Measurements from ENCODE around the gene CFAP97D2. TPM values are rescaled to one million over a fixed set of nuclear protein-coding genes. Genes with fewer than 3 reads are reported as not detected.
"Not testable (repeated sequence)": the region's sequence is repeated elsewhere in the genome, so short reads cannot be mapped to it uniquely, and the experiment has no call there.

Gene CFAP97D2
- total RNA-seq, 1 donor from 2014 or later = not detected

DNA sequence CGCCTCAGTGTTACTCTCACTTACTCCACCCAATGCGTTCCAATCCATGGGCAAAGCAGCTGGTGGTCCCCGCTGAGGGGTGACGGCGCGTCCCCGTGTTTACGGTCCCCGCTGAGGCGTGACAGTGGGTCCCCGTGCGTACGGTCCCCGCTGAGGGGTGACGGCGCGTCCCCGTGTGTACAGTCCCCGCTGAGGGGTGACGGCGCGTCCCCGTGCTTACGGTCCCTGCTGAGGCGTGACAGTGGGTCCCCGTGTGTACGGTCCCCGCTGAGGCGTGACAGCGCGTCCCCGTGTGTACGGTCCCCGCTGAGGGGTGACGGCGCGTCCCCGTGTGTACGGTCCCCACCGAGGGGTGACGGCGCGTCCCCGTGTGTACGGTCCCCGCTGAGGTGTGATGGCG lies 19.5 kb downstream of the CFAP97D2 start:
- no peak for DNase-seq (ENCODE audit: low read depth in 2 of 2)

DNA sequence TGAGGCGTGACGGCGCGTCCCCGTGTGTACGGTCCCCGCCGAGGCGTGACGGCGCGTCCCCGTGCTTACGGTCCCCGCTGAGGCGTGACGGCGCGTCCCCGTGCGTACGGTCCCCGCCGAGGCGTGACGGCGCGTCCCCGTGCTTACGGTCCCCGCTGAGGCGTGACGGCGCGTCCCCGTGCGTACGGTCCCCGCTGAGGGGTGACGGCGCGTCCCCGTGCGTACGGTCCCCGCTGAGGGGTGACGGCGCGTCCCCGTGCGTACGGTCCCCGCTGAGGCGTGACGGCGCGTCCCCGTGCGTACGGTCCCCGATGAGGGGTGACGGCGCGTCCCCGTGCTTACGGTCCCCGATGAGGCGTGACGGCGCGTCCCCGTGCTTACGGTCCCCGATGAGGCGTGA lies 20.5 kb downstream of the CFAP97D2 start:
- DNase-seq (ENCODE audit: low read depth in 2 of 2) = not testable (repeated sequence)

DNA sequence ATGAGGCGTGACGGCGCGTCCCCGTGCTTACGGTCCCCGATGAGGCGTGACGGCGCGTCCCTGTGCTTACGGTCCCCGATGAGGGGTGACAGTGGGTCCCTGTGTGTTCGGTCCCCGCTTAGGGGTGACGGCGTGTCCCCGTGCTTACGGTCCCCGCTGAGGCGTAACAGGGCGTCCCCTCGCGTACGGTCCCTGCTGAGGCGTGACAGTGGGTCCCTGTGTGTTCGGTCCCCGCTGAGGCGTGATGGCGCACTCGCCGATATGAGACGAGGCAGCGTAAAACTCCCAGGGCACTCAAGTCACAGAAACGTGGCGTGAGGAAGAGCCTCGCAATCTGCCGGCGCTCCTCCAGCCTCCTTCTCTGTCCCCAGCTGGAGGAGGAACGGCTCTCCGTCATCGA lies 20.9 kb downstream of the CFAP97D2 start:
- DNase-seq (ENCODE audit: low read depth in 2 of 2) = no peak

DNA sequence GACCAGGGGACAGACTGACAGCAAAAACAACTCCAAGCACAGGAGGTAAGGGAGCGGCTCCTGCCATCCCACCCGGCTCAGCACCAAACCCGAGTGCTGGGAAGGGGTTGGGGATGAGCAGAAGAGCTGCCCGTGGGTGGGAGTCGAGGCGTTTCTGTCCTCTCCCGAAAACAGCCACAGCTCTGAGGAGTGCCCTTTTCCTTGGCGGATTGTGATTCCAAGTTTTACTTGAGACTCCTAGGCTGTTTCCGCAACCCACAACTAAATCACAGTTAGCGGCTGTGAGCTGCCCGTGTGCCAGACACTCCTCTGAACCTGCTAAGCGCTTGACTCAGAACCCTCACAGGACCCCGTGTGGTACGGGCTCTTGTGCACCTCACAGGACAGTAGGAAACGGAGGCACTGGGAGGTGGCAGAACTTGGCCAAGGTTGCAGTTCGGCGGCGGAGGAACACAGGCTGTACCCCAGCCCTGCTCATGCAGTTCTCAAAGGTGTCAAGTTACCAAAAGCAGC lies 21.4 kb downstream of the CFAP97D2 start:
- no peak for DNase-seq (ENCODE audit: low read depth in 2 of 2)

DNA sequence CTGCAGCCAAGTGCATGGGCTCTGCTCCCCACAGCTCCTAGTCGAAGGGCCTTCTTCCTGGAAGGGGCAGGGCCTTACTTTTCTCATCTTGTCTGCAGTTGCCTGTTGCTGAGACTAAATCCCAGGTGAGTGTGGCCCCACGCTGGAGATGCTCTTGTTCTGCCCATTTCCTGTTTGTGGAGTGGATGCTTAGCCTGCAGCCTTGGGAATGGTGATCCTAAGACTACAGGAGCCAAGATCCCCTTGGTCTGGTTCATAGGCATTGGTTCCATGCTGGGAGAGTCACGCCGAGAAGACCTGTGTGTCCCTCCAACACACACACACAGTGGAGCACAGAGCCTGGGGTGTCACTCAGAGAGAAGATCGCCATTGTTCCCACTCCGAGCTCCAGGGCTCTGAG lies 23.5 kb downstream of the CFAP97D2 start:
- no peak for DNase-seq (ENCODE audit: low read depth in 2 of 2)

DNA sequence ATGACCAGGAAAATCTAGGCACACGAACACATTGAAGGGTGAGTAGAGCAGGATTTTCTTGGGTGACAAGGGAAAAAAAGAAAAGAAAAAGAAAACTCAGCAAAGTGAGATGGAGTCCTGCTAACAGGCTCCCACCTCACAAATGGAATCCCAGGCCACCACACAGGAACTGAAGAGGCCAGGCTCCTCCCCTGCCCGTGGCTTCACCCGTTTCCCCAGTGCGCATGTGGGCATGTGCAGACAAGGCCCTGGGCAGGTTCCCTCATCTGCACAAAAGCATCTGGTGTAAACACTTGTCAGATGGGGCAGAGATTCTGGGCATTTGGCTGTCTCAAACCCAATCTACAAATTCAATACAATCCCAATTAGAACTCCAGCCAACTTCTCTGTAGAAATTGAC lies 24.5 kb downstream of the CFAP97D2 start:
- DNase-seq (ENCODE audit: low read depth in 2 of 2) = no peak

DNA sequence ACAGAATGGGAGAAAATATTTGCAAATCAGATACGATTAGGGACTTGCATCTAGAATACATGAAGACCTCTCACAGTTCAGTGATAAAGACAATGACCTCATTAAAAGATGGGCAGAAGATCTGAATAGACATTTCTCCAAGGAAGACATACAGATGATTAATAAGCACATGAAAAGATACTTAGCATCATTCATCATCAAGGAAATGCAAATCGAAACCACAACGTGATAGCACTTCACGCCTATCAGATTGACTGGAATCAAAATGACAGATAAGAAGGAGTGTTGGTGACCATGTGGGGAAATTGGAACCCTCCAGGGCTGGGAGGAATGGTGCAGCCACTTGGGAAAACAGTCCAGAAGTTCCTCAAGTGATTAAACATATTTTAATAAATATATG lies 25.8 kb downstream of the CFAP97D2 start:
- no peak for DNase-seq (ENCODE audit: low read depth in 2 of 2)

DNA sequence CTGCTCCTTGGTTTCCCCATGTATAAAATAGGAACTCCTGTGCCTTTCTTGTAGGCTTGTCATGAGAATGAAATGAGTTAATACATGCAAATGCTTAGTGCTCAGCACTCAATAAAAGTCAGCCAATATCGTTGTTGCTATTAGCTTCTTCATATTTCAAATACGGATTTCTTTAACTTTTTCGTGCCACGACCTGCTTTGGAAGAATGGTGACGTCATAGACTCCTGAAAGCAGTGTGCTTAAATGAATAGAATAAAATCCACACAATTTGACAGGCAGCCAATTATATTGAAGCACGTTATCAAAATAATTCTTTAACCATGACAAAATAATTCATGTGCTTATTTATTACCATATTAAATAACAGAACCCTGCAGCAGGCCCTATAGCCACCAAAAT lies 29.1 kb downstream of the CFAP97D2 start:
- no peak for DNase-seq (ENCODE audit: low read depth in 2 of 2)

DNA sequence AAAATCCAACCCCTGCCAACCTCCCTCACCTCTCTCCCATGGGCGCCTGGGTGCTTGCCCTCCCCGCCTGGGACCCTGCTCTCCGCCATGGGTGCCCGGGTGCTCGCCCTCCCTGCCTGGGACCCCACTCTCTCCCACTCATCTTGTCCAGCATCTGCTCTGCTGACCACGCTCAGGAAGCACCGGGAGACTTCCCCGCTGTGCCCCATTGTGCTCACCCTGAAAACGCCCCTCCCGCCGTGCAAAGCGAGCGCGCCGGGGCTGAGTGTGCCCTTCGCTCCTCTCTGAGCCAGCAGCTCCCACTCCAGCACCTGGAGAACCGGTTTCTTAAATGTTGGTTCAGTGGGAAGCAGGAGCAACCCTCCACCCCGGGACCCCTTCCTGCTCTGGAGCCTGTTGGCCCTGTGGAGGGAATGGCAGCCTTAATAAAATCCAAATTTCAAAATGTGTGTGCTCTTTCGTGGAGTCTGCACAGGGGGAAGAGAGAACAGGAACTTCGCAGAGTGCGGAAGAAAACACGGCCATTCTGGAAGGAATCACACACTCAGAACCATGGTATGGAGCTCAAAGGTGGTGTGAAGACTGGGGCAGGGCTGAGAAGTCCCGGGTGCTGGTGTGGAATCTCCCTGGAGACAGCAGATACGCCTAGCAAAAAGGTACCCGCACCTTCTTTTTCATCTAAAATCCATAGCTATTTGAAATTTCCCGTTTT lies 32.5 kb downstream of the CFAP97D2 start:
- no peak for DNase-seq (ENCODE audit: low read depth in 2 of 2)

DNA sequence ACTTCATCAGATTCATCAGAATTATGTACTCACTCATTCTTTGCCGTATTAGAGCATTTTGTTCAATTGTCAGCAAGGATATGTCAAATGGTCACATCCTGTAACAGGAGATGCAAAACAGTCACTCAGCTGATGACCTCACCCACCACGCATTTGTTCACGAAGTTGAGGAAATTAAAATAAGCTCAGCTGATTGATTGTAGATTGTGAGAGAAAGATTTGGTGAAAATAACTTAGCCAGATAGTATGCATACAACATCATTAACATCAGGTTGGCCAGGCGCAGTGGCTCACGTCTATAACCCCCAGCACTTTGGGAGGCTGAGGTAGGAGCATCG lies 33.1 kb downstream of the CFAP97D2 start:
- peak; percentile 73 to 90 for DNase-seq (ENCODE audit: low read depth in 2 of 2)

DNA sequence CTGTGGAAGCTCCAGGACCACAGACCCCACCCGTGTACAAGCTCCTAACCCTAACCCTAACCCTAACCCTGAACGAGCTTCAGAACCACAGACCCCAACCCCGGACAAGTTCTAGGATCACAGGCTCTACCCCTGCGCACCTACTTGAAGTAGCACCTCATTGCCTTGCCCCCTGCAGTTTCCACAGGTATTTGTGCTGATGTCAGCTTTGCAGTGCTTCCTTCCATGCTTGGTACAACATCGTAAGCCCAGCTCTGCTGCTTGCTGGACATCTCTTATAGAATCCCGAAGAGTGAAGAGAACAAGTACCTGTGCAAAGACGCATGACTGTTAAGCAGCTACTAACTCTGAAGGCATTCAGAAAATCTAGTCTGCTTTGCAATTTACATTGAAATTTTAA lies 34.9 kb downstream of the CFAP97D2 start:
- no peak for DNase-seq (ENCODE audit: low read depth in 2 of 2)

DNA sequence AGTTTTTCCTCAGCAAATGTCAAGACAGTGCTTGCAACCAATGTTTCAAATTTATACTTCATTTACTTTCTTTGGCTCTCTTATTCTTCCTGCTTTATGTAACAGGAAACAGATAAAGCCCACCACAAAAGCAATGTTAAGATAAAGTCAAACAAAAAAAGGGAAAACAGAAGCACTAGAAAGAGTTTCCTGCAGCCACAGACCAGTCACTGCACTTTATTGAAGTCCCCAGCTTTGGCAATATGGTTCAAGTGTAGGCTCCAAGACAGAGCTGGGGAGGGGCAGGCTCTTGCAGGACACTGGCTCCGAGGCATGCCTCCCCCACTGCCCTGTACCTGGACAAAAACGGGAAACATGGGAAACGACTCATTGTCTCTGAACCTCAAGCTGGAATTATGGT lies 40.3 kb downstream of the CFAP97D2 start:
- peak in 1 of 2 donors; percentile 22 for DNase-seq (ENCODE audit: low read depth in 2 of 2)

DNA sequence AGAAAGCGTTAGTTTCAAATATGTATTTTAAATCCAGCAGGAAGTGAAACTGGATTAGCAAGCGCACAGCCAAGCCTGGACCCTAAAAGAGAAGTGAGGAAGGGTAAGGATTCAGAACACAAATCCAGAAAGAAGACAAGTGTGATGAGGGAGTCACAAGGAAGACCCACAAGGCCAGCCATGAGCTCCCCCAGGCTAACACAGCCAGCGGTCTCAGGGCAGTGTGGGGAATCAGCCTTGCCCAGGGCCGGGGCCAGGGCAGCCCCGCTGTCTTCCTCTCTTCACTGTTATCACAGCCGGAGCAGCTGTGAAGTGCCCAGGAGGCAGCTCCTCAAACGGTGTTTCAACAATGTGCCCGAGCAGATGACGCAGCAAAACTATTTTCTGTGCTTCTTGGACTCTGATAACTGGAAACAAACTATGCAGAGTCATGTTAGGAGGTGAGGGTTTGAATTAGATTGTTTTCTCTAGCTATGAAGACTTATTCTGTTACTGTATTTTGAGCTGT lies 43.5 kb downstream of the CFAP97D2 start:
- peak in 1 of 2 donors; percentile 38 for DNase-seq (ENCODE audit: low read depth in 2 of 2)

DNA sequence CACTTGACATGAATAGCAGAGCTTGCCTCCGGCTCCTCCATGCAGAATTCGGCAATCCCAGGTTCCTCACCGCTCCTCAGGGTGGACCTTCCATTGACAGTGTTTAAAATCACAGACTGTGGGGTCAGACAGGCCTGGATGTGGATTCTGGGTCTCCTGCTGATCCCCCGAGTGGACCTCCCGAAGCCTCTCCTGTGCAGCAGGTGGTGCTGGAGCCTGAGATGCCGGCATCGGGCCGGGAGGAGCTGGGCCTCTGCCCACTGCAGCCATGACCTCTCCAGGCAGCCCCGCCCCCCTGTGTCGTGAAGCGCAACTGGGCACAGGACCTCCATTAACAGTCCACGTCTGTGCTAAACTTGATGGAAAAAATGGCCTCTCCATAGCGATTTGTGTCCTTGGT lies 45.1 kb downstream of the CFAP97D2 start:
- no peak for DNase-seq (ENCODE audit: low read depth in 2 of 2)

DNA sequence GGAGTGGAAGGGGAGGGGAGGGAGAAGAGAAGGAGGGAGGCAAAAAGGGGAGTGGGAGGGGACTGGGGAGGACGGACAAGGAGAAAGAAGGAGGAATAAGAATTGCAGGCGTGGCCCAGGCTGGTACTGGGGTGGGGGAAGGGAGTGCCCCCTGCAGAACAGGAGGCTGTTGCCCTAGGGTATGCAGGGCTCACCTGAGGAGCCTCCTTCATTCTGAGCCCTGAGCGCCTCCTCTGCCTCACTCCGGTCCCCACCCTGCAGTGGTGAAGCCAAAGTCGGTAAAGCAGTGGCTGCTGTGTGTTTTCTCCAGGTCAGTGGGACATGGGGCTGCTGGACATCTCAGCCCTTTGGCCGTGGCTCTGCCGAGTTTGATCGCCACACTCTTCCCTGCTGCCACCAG lies 46.6 kb downstream of the CFAP97D2 start:
- DNase-seq (ENCODE audit: low read depth in 2 of 2) = no peak

DNA sequence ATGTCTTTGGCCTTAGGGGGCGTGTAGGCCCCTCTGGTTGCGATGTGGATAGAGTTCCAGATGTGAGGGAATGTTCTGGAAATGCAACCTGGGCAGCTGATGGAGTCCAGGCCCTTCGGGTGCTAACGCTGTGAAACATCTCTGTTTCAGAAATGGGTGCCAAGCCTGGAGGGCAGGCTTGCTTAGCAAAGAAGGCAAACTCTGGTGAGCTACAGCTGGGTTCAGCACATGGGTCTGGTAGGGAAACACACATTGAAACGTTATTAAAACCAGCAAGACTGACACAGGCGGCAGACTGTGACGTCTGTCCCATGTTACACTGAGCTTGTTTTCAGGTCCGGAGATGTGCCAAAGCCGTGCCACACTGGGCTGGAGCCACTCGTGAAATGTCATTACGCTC lies 47.0 kb downstream of the CFAP97D2 start:
- DNase-seq (ENCODE audit: low read depth in 2 of 2) = no peak

DNA sequence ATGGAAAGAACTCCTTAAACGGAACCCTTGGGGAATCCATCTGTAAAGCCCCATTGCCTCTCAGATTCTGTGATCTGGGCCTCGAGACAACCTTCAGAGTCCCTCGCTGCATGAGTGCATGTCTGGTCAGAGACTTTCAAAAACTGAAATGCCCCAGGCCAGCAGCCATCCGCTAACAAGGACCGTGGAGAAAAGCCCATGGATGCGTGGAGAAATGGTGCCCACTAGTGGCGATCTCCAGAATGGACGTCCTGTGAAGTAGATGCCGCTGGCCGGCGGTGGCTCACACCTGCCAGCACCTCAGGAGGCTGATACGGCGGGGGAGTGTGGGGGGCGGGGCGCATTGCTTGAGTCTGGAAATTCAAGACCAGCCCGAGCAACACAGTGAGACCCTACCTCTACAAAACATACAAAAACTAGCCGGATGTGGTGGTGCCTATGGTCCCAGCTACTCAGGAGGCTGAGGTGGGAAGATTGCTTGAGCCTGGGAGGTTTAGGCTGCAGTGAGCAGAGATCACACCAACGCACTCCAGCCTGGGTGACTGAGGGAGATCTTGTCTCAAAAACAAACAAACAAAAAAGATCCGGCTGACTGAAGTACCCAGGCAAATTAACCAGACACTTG lies 47.8 kb downstream of the CFAP97D2 start:
- DNase-seq (ENCODE audit: low read depth in 2 of 2) = peak; percentile 71 to 83

DNA sequence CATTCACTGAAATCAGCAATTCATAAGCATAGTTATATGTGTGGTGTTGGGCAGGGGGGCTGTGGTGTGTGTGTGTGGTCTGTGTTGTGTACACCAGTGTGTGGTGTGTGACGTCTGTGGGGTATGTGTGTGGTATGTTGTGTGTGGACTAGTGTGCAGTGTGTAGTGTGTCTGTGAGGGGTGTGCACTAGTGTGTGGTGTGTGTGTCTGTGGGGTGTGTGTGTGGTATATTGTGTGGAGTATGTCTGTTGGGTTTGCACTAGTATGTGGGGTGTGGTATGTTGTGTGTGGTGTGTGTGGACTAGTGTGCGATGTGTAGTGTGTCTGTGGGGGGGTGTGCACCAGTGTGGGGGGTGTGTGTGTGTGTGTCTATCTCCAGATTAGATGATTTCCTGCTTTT lies 48.5 kb downstream of the CFAP97D2 start:
- no peak for DNase-seq (ENCODE audit: low read depth in 2 of 2)

DNA sequence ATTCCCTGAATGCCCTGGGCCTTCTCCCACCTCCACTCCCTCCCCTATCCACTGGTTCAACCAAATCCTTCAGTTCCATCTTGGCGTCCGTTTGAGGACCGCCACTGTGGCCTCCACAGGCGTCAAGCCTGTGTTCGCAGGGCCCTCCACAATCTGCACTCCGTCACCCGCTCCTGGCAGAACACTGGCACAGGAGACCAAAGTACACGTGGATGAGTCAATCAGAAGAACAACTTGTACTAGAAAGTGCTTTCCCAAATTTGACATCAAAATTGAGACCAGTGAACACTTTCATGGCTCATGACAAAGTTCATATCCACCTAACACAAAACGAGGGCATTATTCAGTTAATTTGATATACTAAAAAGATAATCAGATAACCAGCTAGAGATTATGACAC lies 49.1 kb downstream of the CFAP97D2 start:
- DNase-seq (ENCODE audit: low read depth in 2 of 2) = no peak

DNA sequence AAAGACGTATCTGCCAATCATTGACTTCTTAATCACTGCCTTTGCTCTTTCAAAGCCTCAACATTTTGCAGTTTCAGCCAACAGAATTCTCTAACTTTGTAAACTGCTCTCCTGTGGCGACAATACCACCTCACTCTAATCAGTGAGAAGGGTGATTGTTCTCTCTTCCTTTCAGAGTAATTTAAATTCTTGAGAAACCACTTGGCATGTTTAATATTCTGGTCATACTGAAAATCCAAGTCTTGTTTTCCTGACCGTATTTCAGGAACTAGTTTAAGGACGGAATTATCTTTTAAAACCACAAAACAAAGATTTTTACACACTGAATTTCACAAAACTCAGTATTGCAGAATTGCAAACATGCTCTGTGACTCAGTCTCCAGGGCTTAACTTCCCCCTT lies 50.4 kb downstream of the CFAP97D2 start:
- no peak for DNase-seq (ENCODE audit: low read depth in 2 of 2)

DNA sequence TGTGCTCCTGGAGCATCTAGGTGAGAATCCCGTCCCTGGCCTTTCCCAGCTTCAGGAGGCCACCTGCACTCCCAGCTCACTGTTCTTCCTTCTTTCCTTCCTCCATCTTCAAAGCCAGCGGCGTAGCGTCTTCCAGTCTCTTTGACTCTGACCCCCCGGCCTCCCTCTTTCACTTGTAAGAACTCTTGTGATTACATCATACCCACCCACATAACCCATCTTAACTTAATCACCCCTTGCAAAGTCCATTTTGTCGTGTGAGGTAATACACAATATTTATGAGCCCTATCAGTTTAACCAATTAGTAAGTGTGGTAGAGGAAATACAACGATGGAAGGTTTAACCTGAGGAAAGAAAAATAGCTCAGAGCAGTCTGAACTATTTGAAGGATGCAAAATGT lies 51.1 kb downstream of the CFAP97D2 start:
- DNase-seq (ENCODE audit: low read depth in 2 of 2) = no peak

DNA sequence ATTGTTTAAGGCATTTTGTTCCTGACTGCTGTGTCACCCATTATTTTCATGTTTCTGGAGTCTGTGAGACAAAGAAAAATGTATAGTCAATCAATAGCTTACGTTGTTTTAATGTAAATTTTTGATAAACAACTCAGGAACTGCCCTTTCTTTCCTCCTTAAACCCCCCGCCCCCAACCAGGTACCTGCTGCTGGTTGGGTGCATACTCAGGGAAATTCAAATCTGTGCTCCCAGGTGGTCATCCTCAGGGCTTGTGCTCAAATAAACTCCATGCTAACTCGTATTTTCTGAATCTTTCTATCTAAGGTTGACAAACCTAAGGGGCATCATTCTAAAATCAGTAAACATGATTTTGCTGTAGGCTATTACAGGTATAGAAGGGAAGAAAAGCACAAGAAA lies 51.5 kb downstream of the CFAP97D2 start:
- DNase-seq (ENCODE audit: low read depth in 2 of 2) = no peak

DNA sequence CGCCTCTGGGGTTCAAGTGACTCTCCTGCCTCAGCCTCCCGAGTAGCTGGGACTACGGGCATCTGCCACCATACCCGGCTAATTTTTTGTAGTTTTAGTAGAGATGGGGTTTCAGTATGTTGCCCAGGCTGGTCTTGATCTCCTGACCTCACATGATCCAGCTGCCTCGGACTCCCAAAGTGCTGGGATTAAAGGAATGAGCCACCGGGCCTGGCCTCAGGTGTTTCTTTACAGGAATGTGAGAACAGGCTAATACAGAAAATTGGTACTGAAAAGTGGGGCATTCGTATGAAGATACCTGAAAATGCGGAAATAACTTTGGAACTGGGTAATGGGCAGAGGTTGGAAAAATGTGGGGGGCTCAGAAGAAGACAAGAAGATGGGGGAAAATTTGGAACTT lies 52.8 kb downstream of the CFAP97D2 start:
- no peak for DNase-seq (ENCODE audit: low read depth in 2 of 2)
